ENCODE results near the gene APP.
A peak's percentile ranks its signal among the peaks of the same experiment; 100 is the strongest.

APP gene

GRCh38 chr21:25960402-25960801 lies 210.2 kb downstream of the APP start:
- DNase-seq (ENCODE audit: low read depth) = no peak
- TF ChIP-seq CTCF (conservative IDR thresholded peaks at IDR 0.05; ENCODE audit: low read depth, low read length) = no peak

GRCh38 chr21:25959799-25960198 lies 210.8 kb downstream of the APP start:
- DNase-seq (ENCODE audit: low read depth) = no peak
- H3K4me3 ChIP-seq (ENCODE audit: low read depth, low read length) = no peak overlapping the region
- no peak for TF ChIP-seq CTCF (conservative IDR thresholded peaks at IDR 0.05; ENCODE audit: low read depth, low read length)

More at GRCh38 chr21:25960402-25960801, 210.2 kb downstream of the APP start:
- no peak overlapping the region for H3K4me3 ChIP-seq (ENCODE audit: low read depth, low read length)

- DNase-seq (ENCODE audit: low read depth) = peak; percentile 91
- no peak overlapping the region for H3K4me3 ChIP-seq (ENCODE audit: low read depth, low read length)
- TF ChIP-seq CTCF (conservative IDR thresholded peaks at IDR 0.05; ENCODE audit: low read depth, low read length) = no peak
Observed at GRCh38 chr21:25956993-25957714, 213.4 kb downstream of the APP start.

GRCh38 chr21:25955646-25956045 lies 214.9 kb downstream of the APP start:
- no peak for TF ChIP-seq CTCF (conservative IDR thresholded peaks at IDR 0.05; ENCODE audit: low read depth, low read length)
- DNase-seq (ENCODE audit: low read depth) = no peak
- no peak overlapping the region for H3K4me3 ChIP-seq (ENCODE audit: low read depth, low read length)

- no peak for TF ChIP-seq CTCF (conservative IDR thresholded peaks at IDR 0.05; ENCODE audit: low read depth, low read length)
- no peak overlapping the region for H3K4me3 ChIP-seq (ENCODE audit: low read depth, low read length)
- DNase-seq (ENCODE audit: low read depth) = no peak
Observed at GRCh38 chr21:25953659-25954058, 216.9 kb downstream of the APP start.

- H3K4me3 ChIP-seq (ENCODE audit: low read depth, low read length) = no peak overlapping the region
- TF ChIP-seq CTCF (conservative IDR thresholded peaks at IDR 0.05; ENCODE audit: low read depth, low read length) = no peak
- no peak for DNase-seq (ENCODE audit: low read depth)
Observed at GRCh38 chr21:25953196-25953595, 217.4 kb downstream of the APP start.

GRCh38 chr21:25952306-25952705 lies 218.3 kb downstream of the APP start:
- TF ChIP-seq CTCF (conservative IDR thresholded peaks at IDR 0.05; ENCODE audit: low read depth, low read length) = no peak
- DNase-seq (ENCODE audit: low read depth) = no peak

More at GRCh38 chr21:25952306-25952705, 218.3 kb downstream of the APP start:
- no peak overlapping the region for H3K4me3 ChIP-seq (ENCODE audit: low read depth, low read length)

Measured in choroid plexus epithelial cell (primary cell).